HEK293 (cell line): ENCODE data around the gene ELOVL1.

ENCODE experiments used
- HOXA7 ChIP-seq: sonication (generic); formaldehyde crosslinking; IDR thresholded peaks from 2 replicates; pipeline ENCODE4 v1.8.1; 2022; ENCODE audit warnings: missing genetic modification reagents, borderline replicate concordance
- TF ChIP-seq, protein P1 (sequence below): fragments of 450-650 bp; formaldehyde crosslinking; IDR thresholded peaks from 2 replicates; pipeline ENCODE4 v1.5.1; 2016; ENCODE audit warnings: missing biosample characterization, missing genetic modification characterization
- TF ChIP-seq, protein P2 (sequence below): fragments of 450-650 bp; formaldehyde crosslinking; IDR thresholded peaks from 2 replicates; pipeline ENCODE4 v1.5.1; 2017; ENCODE audit warnings: missing biosample characterization, missing genetic modification characterization
- TF ChIP-seq, protein P3 (sequence below): fragments of 450-650 bp; formaldehyde crosslinking; IDR thresholded peaks from 2 replicates; pipeline ENCODE4 v1.5.1; 2017; ENCODE audit warnings: missing biosample characterization, missing genetic modification characterization

DNA sequence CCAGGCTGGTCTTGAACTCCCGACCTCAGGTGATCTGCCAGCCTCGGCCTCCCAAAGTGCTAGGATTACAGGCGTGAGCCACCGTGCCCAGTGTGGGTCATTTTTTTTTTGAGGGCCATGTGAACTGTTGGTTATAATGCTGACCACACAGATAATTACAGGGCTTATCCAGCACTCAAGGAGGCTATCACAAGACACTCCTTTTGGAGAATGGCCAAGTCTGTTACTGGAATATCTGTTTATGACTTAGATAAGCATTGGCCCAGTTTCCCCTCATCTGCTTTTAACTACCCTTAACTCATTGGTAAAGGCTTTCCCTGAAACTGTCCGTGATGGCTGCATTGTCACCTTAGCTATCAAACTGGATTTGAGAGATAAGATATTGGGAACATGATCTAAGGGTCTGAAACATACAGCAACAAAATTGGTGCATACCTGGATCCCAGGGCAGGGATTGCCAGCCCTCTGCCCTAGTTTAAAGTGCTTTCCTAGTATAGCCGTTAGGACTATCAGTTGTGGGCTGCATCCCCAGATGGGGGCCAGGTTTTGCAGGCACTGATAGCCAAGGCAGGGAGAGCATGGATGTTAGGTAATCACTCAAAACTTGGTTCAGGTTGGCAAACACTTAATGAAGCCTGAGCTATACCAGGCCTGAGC lies 37.5 kb upstream of the ELOVL1 start:
- TF ChIP-seq, protein P1, sequence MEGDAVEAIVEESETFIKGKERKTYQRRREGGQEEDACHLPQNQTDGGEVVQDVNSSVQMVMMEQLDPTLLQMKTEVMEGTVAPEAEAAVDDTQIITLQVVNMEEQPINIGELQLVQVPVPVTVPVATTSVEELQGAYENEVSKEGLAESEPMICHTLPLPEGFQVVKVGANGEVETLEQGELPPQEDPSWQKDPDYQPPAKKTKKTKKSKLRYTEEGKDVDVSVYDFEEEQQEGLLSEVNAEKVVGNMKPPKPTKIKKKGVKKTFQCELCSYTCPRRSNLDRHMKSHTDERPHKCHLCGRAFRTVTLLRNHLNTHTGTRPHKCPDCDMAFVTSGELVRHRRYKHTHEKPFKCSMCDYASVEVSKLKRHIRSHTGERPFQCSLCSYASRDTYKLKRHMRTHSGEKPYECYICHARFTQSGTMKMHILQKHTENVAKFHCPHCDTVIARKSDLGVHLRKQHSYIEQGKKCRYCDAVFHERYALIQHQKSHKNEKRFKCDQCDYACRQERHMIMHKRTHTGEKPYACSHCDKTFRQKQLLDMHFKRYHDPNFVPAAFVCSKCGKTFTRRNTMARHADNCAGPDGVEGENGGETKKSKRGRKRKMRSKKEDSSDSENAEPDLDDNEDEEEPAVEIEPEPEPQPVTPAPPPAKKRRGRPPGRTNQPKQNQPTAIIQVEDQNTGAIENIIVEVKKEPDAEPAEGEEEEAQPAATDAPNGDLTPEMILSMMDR (tag by site-specific recombination) = no peak
- TF ChIP-seq, protein P2, sequence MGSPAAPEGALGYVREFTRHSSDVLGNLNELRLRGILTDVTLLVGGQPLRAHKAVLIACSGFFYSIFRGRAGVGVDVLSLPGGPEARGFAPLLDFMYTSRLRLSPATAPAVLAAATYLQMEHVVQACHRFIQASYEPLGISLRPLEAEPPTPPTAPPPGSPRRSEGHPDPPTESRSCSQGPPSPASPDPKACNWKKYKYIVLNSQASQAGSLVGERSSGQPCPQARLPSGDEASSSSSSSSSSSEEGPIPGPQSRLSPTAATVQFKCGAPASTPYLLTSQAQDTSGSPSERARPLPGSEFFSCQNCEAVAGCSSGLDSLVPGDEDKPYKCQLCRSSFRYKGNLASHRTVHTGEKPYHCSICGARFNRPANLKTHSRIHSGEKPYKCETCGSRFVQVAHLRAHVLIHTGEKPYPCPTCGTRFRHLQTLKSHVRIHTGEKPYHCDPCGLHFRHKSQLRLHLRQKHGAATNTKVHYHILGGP (tag by site-specific recombination) = no peak
- TF ChIP-seq, protein P3, sequence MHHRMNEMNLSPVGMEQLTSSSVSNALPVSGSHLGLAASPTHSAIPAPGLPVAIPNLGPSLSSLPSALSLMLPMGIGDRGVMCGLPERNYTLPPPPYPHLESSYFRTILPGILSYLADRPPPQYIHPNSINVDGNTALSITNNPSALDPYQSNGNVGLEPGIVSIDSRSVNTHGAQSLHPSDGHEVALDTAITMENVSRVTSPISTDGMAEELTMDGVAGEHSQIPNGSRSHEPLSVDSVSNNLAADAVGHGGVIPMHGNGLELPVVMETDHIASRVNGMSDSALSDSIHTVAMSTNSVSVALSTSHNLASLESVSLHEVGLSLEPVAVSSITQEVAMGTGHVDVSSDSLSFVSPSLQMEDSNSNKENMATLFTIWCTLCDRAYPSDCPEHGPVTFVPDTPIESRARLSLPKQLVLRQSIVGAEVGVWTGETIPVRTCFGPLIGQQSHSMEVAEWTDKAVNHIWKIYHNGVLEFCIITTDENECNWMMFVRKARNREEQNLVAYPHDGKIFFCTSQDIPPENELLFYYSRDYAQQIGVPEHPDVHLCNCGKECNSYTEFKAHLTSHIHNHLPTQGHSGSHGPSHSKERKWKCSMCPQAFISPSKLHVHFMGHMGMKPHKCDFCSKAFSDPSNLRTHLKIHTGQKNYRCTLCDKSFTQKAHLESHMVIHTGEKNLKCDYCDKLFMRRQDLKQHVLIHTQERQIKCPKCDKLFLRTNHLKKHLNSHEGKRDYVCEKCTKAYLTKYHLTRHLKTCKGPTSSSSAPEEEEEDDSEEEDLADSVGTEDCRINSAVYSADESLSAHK (tag by site-specific recombination) = no peak; the same call in 1 of the 2 replicates
- no peak for TF ChIP-seq HOXA7 (CRISPR knock-in tag)
